ENCODE measurements around the gene SLC29A3.

SLC29A3 gene

DNA sequence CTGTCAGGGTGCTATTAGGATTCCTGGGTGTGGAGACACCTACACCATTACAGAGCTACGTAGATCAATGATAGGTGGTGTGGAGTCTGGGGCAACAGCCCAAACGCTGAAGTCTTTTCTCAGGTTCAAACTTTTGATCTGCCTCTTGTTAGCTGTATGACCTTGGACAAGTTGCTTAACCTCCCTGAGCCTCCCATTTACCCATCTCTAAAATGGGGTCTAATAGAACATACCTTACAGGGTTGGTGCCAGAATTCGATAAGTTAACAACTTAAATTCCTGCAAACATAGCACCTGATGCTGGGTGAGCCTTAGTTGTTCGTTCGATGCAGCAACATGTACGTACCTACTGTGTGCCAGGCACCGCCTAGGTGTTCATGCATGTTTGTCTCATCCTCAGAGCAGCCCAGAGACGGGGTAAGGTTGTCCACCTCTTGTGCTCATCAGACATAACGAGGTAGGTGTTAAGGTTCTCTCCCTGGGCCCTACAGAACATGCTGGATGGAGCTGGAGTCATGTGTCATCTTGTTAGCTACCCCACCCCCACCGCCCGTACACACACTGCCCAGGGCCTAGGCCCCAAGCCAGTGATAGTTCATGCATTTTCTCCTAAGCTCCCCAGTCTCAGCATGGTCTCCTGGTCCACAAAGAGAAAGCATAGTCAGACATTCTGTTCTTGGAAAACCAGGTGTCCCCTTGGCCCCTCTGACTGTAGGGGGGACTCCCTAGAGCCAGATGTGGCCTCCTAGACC, 41.0 kb upstream of the SLC29A3 start:
- Histone ChIP-seq H3K36me3 (no peaks in the 10 kb centered on the region), H3K27ac (no peak overlapping the region), H3K4me3 (ENCODE audit: low read depth in 1 of 2, low read length in 1 of 2) (no peak overlapping the region), H3K27me3 (no peaks in the 10 kb centered on the region), H3K9me3 (no peaks in the 10 kb centered on the region), H3K4me1 (ENCODE audit: control insufficient read depth in 1 of 2, insufficient read depth in 1 of 2, low read depth in 1 of 2, low read length in 1 of 2) (peaks cover 17 to 29% of the 10 kb centered on the region in 2 experiments)
- TF ChIP-seq, protein P1, sequence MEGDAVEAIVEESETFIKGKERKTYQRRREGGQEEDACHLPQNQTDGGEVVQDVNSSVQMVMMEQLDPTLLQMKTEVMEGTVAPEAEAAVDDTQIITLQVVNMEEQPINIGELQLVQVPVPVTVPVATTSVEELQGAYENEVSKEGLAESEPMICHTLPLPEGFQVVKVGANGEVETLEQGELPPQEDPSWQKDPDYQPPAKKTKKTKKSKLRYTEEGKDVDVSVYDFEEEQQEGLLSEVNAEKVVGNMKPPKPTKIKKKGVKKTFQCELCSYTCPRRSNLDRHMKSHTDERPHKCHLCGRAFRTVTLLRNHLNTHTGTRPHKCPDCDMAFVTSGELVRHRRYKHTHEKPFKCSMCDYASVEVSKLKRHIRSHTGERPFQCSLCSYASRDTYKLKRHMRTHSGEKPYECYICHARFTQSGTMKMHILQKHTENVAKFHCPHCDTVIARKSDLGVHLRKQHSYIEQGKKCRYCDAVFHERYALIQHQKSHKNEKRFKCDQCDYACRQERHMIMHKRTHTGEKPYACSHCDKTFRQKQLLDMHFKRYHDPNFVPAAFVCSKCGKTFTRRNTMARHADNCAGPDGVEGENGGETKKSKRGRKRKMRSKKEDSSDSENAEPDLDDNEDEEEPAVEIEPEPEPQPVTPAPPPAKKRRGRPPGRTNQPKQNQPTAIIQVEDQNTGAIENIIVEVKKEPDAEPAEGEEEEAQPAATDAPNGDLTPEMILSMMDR (IDR thresholded peaks at IDR 0.05), result no peak

DNA sequence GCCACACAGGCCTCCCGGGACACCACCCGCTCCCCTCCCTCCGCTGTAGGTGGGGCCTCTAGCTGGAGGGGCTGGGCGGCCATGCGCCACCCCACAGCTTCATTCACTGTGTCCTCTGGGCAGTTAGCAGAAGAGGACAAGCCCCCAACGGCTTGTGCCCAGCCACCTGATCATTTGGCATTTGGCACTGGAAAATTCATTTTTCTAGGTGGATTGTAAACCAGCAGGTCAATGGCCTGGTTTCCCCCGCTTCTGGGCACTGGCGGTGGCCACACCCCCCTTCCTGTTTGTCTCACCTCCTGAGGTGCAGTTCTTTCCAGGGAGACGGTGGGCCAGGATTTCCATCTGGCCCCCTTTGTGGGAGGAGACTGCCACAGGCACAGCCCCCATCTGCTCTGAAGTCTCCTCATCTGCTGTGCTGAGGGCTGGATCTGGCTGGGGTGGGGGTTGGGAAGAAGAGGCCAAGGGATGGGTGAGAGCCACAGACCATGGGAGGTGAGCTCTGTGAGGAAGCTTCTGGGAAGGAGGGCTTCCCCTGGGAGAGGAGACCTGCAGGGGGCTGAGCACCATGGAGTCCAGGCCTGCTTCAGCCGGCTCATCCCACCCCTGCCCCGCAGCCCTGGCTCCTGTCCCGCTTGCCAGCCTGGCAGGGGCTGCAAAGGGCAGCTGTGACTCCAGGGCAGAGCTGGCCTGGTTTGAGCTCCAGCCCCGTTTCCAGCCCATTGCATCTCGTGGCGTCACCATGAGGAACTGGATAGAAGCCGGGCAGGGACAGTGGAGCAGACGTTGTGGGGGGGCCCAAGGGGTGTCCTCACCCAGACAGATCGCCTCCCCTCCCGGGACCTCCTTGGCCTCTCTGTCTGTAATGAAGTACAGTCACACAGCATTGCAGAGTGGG, 40.1 kb upstream of the SLC29A3 start:
- Histone ChIP-seq H3K36me3 (no peaks in the 10 kb centered on the region), H3K27ac (no peak overlapping the region), H3K27me3 (no peaks in the 10 kb centered on the region), H3K4me3 (ENCODE audit: low read depth in 1 of 2, low read length in 1 of 2) (no peak overlapping the region), H3K9me3 (no peaks in the 10 kb centered on the region), H3K4me1 (ENCODE audit: control insufficient read depth in 1 of 2, insufficient read depth in 1 of 2, low read depth in 1 of 2, low read length in 1 of 2) (peaks cover 17 to 23% of the 10 kb centered on the region in 2 experiments)
- TF ChIP-seq, protein P1 (IDR thresholded peaks at IDR 0.05), result no peak

DNA sequence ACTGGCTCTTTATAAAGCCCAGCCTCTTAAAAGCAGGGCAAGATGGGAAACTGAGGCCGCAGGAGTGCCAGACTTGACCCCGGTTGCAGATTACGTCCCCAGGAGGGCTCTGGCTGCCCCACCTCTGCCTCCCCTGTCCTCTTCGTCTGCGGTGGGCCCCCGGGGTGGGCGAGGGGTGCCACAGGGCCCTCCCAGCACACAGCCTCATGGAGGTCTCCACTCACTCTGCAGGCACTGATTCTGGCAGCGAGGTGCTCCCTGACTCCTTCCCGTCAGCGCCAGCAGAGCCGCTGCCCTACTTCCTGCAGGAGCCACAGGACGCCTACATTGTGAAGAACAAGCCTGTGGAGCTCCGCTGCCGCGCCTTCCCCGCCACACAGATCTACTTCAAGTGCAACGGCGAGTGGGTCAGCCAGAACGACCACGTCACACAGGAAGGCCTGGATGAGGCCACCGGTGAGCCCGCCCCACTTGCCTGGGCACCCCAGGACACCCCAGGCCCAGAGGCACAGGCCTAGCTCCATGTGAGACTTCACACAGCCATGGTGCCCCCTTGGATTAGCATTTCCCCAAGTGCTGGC, 39.4 kb upstream of the SLC29A3 start:
- TF ChIP-seq, protein P1 (IDR thresholded peaks at IDR 0.05), result no peak
- no peaks in the 10 kb centered on the region for H3K27me3 ChIP-seq
- no peak overlapping the region for H3K4me3 ChIP-seq (ENCODE audit: low read depth in 1 of 2, low read length in 1 of 2)
- H3K4me1 ChIP-seq (ENCODE audit: control insufficient read depth in 1 of 2, insufficient read depth in 1 of 2, low read depth in 1 of 2, low read length in 1 of 2), result peaks cover 12 to 16% of the 10 kb centered on the region in 2 experiments
- H3K36me3 ChIP-seq, result no peaks in the 10 kb centered on the region
- H3K9me3 ChIP-seq, result no peaks in the 10 kb centered on the region
- no peak overlapping the region for H3K27ac ChIP-seq

DNA sequence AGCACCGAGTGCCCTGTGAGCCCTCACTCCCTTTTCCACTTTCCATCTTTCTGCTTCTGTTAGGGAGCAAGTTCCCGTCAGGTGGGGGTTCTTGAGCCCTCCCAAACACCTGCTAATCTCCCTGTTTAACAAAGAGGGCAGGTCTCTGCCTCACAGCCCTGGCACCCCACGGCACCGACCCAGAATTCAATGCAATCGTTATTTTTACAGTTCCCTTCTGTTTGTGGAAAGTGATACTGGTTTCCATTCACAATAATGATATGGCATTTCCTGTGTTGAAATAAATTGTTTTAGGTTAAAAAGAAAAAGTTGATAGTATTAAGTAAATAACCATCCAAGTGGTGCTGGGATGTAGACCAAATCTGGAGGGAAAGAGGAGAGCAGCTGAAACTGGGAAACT, 38.8 kb upstream of the SLC29A3 start:
- Histone ChIP-seq H3K27ac (no peak overlapping the region), H3K4me1 (ENCODE audit: control insufficient read depth in 1 of 2, insufficient read depth in 1 of 2, low read depth in 1 of 2, low read length in 1 of 2) (peaks cover 7 to 10% of the 10 kb centered on the region in 2 experiments), H3K27me3 (no peaks in the 10 kb centered on the region), H3K4me3 (ENCODE audit: low read depth in 1 of 2, low read length in 1 of 2) (no peak overlapping the region), H3K9me3 (no peaks in the 10 kb centered on the region), H3K36me3 (no peaks in the 10 kb centered on the region)
- TF ChIP-seq, protein P1 (IDR thresholded peaks at IDR 0.05), result no peak

DNA sequence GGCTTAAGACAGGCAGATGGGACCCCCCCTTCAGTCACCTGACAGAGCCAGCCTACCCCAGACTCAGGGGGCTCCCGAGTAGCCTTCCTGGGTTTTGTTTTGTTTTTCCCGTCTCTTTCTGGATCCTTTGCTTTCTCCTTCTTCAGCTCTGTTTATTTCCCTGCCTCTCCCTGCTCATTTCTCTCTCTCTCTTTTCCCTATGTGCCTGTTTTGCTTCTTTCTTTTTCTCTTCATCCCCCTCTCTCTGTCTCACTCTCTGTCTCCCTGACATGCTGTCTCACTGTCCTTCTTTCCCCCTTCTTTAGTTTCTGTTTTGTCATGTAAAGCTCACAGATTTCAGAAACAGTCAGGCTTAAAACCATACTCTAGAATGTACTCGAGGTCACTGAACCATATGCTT, 38.2 kb upstream of the SLC29A3 start:
- H3K27me3 ChIP-seq, result no peaks in the 10 kb centered on the region
- no peaks in the 10 kb centered on the region for H3K9me3 ChIP-seq
- H3K4me3 ChIP-seq (ENCODE audit: low read depth in 1 of 2, low read length in 1 of 2), result no peak overlapping the region
- no peaks in the 10 kb centered on the region for H3K36me3 ChIP-seq
- no peak overlapping the region for H3K27ac ChIP-seq
- H3K4me1 ChIP-seq (ENCODE audit: control insufficient read depth in 1 of 2, insufficient read depth in 1 of 2, low read depth in 1 of 2, low read length in 1 of 2), result peaks cover under 1 to 4% of the 10 kb centered on the region in 2 experiments
- TF ChIP-seq, protein P1 (IDR thresholded peaks at IDR 0.05), result no peak

All from neutrophil (primary cell).